ENCODE data around the gene AOX1.
"Not testable (repeated sequence)": the region's sequence is repeated elsewhere in the genome, so short reads cannot be mapped to it uniquely, and the experiment has no call there.

AOX1 gene

DNA sequence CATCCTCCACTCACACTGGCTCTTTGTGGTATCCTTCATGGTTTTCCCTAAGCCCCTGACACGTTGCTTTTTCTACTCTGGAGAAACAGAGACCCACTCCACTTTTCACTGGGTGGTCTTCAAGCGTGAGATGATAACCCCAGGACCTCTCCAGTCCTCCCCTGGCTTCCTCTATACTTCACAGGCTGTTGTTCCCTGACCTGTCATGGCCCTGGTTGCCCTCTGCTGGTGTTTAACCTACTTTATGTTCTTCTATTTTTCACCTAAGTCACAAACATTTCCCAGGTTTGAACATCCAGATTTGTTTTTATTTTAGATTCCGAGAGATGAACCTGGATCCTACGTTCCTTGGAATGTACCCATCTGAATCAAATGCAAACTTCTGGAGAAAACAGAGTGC is 84.5 kb downstream of the AOX1 start:
- no peak for DNase-seq

DNA sequence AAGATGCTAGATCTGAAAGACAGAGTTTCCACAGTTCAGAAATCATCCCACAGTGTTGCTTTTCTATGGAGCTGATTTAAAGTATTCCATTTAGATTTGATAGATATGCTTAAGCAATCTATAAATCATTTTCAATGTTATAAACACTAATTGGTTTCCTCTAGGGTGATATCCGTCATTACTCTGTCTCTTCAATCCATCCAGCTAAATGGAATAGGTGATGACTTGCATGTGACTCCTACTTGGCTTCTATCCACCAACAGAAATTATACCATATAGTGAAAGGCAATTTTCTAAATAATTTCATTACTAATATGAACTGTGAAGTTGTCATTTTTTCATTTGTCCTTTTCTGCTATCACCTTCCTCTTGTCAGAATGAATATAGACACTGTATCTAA is 84.9 kb downstream of the AOX1 start:
- no peak for DNase-seq

DNA sequence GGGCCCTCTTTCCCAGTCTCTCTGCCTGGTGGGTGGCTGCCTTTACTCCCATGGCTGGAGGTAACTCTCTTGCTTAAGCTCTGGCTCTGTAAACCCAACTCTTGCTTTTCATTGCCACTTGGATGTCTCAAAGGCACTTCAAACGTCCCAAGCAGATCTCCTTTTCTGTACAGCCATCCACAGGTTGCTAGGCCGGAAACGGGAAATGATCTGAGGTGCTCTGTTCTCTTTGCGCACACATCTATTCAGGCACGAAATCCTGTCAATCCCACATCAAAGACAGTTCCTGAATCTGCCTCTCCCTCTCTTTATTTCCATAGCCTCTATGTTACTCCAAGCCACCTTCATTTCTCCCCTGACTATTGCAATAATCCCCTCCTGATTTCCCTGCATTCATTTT is 87.4 kb downstream of the AOX1 start:
- no peak for DNase-seq

DNA sequence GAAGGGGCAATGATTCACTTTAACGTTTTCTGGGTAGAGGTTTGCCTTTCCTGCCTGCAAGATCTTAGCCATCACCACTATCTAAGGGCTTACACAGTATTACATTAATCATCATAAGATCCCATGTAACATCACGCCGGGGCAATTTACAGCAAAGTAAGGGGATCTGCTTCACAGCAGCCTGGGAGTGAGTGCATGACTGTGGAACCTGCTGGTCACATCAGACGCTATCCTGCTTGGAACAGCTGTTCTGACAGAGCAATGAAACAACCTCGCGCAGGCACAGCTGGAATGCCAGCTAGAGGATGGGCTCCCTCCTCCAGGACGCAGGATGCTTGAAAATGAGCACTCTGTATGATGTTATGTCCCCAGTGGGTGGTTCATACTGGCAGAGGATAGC is 89.0 kb downstream of the AOX1 start:
- DNase-seq = no peak

DNA sequence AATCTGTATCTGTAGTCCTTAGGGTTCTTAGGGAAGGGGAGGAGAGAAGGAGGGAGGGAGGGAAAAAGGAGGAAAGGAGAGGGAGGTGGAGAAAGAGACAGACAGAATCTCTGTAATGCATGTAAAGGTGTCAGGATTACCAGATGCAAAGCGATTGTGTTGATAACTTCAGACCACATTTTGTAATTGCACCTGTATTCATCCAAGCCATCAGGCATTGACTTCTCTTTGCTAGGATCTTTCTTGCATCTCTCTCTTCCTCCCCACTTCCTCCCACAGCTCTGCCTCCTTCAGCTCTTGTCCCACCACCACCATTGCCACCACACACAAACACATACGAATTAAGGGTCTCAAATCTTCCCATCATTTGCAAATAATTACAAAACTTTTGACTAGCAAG is 91.4 kb downstream of the AOX1 start:
- no peak for DNase-seq

DNA sequence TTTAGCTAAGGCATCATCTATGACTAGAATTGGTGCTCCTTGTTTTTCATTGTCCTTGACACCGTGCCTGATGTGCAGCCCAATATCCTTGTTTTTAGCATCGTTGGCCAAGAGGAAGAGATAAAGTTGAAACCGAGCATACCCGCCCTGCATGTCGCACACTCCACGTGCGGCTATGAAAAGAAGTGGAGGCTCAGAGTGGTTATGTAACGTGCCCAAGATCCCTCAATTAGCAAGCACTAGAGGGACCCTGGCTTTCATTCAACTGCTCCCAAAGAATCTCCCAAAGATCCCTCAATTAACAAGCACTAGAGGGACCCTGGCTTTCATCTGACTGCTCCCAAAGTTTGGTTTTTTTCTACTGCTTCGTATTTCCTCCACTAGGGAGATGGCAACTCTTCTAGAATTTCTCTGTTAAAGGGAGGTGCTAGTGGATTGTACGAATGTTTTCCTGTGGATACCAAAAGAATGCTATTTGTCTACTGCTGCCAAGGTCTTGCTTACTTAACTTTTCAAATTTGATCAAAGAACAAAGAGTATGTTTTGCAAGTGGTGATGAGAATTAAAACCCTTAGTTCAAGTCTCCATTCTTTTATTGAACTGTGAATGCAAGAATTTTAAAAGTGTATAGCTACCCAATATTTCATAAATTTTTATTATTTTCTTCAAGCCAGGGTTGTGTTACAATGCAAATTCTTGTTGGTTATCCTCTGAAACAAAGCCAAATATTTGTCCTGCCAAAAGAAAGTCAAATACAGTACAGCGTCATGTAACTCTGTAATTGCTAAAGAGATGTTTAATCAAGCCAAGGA is 92.1 kb downstream of the AOX1 start:
- DNase-seq = no peak

DNA sequence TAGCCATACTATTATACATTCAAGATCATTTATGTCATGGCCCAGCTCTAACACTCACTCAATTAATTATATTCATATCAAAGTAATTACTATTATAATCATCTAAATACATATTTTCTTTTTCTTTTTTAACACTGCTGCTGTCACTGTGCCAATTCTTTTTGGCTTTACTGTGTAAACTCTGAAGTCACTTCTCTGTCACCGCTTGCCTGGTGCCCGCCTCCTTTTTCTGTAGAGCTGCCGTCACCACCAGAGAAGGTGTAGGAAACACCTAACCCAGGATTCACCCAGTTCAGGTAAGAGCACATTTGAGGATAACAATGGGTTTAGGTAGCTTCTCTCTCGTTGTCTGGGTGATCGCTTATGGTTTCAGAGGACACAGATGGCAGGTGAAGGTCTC is 93.3 kb downstream of the AOX1 start:
- no peak for DNase-seq

DNA sequence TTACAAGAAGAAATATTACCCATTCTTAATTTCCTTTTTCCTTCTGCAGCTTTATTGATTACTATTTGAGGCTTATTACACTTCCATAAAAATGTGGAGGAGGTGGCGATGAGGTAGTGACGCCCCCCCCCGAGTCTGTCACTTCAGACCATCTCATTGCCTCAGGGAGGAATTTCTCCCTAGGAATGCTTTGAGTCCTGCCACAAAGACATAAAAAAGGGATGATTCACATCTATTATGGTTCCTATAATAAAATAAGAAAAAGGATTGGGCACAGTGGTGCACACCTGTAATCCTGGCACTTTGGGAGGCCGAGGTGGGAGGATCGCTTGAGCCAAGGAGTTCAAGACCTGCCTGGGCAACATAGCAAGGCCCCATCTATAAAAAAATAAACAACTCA is 93.7 kb downstream of the AOX1 start:
- no peak for DNase-seq

DNA sequence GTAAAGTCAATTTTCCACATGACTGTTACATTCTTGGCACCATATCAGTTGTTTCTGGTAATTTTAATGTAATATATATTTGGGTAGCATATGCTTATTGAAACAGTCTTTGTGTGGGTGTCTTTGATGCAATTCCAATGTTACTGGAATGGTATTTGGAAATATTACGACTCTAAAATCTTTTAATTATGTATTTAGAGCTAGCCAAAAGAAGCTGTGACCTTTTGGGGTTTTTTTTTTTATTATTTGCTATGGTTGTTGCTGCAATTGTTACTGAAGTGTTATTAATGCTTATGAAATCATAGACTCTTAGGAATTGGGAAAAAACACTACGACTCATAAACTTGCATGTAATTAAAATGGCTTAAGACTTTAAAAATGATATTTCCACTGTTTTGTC is 95.9 kb downstream of the AOX1 start:
- no peak for DNase-seq

DNA sequence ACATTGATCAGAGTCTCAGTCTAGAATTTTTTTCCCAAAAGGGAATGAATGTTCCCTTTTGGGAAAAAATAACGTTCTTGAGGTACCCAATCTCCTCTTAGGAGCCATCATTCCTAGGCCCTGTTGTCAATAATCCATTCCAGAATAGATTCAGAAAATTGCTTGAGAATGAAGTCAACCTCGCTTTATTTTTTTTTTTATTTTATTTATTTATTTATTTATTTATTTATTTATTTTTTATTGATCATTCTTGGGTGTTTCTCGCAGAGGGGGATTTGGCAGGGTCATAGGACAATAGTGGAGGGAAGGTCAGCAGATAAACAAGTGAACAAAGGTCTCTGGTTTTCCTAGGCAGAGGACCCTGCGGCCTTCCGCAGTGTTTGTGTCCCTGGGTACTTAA is 96.6 kb downstream of the AOX1 start:
- not testable (repeated sequence) for DNase-seq

DNA sequence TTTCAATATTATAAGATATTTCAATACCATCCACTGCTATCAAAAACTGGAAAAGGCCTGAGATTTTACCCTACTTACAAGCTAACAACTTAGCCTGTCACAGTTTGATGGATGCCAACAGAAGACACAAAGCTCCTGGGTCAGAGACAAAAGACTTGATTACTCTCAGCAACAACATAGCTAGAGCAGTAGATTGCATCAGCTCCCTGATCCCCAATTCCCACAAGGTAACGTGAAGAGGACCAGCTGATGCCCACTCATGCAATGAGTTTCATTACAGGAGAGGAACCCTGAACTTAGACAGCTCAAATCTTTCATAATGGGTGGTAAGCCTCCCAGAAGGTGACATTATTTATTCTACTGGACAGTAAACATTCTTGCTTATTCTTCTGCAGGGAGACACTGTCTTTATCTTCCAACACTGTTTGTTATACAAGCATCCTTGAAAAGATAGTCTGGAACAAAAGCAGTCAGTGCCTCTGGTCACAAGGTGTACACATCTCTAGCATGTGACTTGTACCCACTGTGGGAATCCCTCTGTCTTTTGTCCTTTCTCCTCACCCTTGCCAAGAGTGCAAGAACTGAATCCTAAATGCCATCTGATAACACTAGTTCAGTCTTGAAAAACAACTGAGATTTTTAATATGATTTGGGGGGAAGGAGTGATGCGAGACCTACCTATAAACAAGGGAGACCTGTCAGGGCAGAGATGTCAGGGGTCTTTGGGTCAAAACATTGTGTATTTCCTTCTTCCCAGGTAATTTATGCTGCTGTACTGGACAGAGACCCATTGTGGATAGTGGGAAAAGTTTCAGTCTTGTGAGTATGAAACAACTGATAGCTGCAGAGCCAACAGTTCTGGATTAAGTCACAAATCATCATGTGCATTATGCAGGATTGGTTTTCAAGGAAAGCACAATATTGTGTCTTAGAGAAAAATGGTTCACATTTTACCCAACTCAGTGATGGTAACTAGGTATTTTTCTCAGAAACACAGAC is 102.4 kb downstream of the AOX1 start:
- DNase-seq = no peak

DNA sequence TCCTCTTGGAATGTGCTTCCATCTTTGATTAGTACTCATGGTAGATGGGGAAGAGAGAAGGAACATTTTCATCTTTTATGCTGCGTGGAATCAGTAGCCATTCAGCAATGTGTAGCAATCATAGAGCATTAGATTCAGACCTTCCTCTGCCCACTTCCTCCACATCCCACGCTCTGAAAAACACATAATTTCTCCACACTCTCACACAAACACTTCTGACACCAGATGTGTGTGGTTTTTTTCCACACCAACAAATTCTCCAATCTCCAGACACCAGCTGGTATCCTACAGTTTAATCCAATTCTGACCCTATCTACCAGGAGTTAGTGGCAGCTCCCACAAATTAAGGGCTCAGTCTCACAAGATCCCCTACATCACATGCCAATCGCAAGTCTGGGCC is 103.3 kb downstream of the AOX1 start:
- no peak for DNase-seq

DNA sequence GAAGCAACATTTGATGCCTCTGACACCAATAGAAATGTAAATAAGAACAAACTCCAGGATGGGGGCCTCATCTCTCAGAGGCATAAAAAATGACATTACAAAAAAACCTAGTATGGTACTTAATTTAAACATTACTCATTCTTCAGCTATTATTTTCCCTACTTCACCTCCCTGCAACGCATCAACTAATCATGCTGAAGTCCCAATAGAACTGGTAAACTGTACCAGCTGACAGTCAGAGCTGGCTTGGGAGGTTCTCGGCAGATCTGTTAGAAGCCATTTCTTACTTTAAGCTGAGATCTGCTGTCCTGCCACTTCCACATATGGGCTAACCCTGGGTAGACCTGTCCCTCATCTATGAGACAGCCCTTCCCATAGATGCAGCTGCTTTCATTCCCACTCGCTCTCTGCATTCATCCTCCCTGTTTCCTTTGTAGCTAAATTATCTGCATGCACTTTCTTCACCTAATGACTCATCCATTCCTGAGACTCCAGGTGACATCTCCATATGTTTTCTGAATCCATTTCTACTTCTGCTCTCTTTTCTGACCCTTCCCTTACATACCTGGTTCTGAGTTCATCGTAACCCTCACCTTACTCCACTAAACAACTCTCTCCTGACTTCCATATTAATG is 108.1 kb downstream of the AOX1 start:
- DNase-seq = no peak

DNA sequence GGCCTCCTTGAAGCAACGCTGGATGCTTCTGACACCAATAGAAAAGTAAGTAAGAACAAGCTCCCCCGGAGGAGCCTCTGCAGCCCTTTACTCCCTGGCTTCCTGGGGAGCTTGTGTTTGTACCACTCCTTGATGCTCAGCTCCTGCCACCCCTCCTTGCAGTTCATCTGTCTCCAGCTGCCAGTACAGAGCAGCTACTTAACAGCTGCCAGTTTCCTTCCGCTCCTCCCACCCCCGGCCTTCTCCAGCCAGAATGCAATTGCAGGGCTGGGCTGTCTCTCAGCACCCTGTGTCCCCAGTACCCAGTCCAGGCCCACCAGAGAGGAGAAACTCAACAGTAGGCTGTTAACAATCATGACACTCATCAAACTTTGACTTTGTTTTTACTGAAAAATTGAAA is 109.4 kb downstream of the AOX1 start:
- no peak for DNase-seq

DNA sequence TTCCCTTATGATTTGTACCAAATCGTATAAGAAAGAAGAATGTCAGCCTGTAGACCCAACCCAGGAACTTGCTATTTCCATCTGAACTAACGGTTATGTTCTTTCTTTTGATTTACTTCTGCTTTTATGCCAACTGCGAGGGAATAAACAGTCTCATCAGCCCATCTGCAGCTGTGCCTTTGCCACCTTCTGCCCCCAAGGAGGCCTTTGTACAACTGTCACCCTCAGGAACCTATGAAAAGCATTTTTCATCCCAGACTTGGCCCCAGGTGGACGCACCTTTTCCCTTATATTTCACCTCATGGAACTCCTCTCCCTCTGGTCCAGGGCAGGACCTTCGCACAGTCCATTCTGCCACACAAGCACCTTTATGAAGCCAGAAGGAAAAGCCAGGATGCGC is 109.8 kb downstream of the AOX1 start:
- no peak for DNase-seq

DNA sequence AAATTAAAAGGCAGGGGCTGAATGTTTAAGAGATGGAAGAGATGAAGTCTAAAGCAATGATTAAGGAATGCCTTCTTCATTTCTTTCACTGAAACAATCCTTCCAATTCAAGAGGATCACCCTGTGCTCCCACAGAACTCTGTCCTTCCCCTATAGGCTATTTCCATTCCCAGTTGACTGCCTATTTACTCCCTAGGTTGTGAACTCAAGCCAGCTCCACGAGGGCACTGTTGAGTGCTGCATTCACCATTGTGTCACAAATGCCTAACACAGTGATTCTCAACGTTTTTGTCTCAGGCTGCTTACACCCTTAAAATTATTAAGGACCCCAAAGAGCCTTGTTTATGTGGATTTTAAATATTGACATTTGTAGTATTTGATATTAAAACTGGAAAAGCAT is 112.4 kb downstream of the AOX1 start:
- DNase-seq = no peak

DNA sequence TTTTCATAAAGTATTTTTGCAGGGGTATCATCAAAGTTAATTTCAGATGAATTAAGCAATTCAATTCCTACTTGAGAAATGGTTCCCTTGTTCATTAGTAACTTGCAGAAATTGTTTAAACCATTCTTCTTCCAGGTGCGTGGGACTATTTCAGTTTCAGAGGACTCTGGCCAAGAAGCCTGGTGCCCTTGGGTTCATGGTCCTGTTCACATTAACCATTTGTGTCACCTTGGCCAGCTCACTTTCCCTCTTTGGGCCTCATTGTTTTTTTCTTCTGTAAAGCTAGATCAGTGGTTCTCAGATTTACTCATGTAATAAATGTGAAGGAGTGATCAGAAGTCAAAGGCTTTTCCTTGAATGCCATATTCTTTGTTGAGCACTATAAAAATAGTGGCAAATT is 113.5 kb downstream of the AOX1 start:
- DNase-seq = no peak

DNA sequence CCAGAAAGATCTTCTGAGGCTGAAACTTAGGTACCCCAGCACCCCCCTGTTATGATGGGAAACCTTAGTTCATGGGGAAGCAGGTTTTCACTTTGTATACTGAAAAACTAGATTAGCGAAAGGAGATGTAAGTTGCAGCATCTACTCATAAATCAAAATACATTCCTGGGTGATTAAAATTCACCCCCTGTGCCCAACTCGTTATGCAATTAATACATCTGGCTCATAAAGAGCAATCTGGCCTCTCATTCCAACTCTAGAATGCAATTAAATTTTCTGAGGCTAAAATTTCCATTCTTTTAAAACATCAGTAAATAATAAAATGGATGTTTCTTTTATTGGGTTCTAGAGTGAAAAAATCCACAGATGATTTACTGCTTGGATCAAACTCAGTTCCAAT is 115.0 kb downstream of the AOX1 start:
- no peak for DNase-seq

DNA sequence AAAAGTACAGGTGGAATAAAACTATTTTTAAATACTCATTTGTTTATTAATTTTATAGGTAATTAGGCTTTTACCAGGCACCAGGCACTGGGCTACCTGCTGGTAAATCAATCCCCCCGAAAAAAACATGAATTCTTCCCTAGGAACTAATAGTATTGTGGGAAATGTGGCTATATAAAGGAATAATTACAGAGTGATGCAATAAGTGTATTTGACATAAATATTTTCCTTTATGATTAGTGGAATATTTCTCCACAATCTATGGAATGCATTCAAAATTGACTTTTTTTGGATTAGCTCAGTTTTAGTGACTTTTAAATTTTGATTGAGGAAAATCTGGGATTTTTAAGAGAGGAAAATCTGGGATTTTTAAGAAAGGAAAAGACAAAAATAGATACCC is 116.2 kb downstream of the AOX1 start:
- DNase-seq = no peak

DNA sequence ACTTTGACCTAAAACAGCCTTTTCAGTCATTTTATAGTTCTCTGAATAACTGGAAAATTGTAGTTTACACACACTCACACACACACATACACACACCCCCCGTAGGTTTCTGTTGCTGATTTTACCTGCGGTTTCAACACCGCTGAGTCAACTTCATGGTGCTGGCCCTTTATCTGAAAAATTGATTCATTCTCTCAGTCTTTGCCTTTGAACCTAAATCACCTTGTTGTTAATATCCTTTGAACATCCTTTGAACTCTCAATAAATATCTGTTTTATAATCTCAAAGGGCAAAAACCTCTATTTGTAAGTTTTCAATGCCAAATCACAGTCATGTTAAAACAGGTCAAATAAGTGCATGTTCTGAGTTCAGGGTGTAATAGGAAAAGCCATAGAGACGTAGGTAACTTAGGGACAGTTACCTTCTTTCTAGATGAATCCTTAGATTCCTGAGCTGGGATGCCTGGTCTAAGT is 116.9 kb downstream of the AOX1 start:
- no peak for DNase-seq

DNA sequence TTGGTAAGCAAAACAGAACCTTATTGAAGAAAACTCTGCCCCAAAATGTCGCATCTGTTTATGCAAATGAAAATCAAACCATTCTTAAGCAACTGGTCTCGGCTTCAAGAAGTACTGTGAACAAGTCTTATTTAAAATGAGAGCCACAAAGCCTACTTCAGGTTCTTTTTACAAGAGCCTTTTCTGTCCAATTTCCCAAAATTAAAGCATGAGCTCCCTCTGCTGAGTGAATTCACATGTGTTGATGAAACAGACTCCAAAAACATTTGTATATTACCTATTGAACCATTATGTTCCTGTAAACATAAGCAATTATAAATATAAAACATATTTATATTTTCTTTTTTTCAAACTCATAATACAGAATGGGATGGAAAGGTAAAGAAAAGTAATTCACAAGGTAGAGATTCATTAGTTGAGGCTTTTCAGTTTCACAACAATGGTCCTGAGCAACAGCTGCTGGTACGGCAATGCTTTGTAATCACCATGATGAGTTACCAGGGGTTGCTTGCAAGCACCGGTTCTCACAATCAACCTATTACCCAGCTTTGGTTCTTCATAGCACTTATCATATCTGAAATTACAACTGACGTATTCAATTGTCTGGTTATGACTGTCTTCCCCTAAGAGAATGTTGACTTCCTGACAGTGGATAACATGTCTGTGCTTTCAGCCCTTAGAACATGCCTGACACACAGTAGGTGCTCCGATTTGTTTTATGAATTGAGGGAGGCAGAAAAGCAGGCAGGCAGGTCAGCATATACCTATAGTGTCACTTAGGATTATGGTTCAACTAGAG is 117.5 kb downstream of the AOX1 start:
- peak in 1 of 2 donors; percentile 87 for DNase-seq

DNA sequence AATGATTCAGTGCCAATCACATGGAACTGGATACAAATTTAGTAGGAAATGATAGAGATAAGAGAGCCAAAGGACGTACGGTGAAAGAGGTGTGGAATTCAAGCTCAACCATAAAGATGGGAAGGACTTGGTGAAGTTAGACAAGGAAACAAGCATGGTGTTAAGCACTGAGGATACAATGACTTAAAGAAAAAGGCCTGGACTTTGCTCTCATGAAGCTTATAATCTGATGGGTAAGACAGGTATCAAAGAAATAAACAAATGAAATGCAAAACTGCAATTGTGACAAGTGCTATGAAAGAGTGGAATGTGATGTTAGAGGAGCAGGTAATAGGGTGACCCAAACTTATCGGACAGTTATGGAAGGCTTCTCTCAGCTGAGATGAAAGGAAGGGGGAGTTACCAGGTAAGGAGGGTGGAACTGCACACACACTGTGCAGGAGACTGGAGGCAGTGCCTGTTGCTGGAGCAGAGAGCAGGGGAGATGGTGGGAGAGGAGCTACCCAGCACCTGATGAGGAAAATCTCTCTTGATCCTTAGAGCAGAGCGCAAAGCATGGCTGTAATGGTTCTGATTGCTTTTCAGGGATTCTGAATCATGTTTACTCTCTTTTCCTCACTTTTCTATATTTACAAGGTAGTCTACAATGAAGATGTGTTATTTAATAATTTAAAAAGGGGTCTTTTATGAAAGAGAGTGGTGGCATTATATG is 118.3 kb downstream of the AOX1 start:
- no peak for DNase-seq
